Glomerular visceral epithelial cell (primary cell): Measurements from ENCODE around the gene CR1L.
"Not testable (repeated sequence)": the region's sequence is repeated elsewhere in the genome, so short reads cannot be mapped to it uniquely, and the experiment has no call there.

ENCODE experiments used
- DNase-seq: peaks from one replicate; pipeline ENCODE4 v3.0.0-alpha.2; 2016; ENCODE audit errors: extremely low spot score

CR1L gene

DNA sequence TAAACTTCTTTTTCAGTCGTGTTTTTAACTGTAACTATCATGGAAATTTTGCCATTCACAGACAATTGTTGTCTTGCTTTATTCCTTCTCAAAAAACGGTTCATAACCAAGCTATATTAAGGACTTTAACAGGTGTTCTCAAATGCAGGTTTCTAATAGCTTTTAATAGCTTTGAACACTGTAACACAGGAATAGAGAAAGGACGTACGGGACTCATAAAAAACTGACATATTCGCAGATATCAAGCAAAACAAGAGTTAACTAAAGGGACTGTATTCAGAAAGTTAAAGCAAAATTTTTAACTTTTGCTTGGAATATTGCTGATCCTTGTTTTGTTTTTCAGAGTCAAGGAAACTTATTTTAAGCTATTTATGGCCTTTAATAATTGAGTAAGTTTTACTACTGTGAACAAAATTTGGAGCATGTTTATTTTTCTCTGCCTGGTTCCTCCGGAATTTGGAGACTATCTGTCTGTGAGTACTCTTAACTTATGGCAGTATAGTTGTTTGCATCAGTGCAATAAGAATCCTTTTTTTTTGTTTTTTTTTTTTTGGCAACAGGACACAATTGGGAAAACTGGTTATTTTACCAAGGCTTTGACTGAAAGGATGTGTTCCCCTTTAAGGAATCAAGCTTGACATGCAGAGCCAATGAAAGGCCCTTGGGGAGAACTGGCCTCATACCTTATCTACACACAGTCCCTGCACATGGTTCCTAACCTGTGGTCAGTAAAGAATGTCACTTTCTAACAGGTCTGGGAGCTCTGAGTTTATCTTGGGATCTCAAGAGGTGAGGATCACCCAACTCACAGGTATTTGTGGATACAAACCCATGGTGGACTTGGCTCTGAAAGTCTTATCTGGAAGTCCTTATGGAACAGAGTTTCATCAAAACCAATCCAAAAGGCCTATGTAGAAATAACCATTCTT, 101.2 kb downstream of the CR1L start:
- DNase-seq, result no peak

DNA sequence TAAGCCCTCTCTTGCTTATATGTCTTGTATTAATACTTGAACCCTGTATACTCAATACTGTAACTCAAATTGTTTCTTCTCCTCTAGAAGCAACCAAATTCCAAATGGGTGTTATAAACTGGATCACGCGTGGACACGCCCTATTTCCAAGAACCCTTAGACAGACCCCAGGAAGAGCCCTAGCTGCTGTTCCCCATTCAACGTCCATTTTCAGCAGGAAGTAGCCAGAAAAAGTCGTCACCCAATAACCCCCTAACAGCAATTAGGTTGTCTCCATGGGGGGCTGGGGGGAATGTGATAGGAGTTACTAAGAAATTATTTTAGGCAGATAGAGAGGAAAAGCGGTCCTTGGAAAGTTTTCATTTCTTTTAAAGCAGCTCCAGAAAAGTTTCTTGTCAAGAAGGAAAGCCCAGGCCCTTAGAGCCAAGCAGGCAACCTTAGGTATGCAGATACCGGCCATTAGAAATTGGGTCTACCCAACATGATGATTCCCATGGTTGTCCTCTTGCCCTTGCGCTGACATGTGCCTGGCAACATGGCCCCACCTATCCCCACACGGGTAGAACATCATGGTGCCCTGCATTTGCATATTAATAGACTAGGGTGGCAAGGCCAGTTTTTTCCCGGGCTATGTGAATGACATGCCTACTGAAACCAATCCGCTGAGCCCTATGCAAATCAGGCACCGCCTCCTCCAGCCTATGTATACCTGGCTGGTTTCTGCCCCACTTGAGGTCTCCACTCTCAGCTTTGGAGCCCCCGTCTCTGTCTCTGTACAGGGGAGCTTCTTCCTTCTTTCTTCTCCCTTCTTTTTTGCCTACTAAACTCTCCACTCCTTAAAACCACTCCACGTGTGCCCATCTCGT, 102.9 kb downstream of the CR1L start:
- no peak for DNase-seq

DNA sequence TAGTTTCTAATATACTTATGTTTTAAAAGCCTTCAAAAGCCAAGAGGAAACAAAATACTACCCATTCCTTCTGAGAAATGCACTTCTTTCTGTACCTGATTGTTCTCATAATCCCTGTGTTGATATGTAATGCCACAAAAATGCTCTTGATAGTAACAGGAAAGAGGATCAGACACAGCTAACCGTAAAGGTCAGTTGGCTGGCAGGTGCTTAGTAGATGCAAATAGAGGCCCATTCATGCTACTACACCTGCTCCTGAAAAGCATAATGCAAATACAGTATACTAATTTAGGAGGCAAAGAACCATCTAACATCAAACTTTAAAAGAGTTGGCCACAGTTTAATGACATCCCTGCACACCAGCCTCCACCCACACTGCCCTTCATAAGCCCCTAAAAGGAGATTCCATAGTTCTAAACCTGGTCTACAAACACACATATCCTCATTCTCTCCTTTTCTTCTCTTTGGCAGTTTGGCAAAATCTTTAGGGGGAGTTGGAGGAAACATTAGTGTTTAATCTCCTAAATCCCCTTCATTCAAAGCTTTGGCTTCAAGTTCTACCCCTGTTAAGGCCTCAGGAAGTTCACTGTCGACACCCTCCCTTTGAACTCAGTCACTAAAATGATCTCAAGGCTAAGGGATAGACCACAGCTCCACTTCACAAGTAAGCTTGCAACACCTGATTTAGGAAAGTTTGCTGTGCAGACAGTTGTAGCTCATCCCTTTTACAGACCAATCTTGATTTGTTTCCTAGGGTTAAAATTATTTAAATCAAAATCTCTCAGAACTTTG, 104.0 kb downstream of the CR1L start:
- DNase-seq, result no peak

DNA sequence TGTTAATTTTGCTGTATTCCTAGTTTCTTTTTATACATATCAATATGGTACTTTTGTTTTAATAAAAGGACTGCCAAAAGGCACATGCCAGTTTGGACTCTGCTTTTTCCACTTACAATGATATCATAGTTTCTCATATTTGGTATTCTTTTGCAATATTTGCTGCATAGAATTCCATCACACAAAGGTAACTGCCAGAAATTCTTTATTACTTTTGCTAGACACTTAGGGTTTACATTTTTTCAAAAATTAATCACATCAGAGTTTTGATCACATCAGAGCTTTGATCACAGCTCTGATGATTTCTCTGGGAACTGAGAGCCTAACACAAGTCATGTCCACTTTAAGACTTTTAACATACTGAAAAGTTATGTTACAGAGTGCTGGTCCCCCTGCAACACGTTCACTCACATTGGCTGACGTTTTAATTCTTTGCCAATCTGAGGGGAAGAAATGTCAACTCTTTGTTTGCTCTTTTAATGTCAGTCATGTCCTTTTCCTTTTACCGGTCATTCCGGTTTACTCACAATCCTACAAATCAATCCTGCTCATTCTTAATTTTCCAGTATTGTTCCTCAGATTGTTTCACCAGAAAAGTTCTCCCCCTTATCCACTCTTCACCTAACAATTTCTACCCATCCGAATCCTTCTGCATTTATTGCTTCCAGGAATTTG, 105.8 kb downstream of the CR1L start:
- no peak for DNase-seq

DNA sequence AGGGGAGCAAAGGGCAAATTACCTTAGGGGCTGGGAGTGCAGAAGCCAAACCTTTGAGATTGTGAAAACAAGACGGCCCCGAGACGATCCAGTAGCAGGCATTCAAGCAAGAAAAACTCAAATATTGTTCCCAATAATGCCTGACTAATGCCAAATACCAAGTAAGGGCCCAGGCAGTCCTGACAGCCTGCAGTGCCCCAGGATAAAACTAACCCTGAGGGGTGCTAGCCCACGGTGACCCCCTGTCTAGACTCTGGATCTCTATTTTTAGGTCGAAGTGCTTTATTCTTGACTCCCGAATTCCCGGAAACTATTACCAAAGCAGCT, 106.5 kb downstream of the CR1L start:
- DNase-seq, result not testable (repeated sequence)

DNA sequence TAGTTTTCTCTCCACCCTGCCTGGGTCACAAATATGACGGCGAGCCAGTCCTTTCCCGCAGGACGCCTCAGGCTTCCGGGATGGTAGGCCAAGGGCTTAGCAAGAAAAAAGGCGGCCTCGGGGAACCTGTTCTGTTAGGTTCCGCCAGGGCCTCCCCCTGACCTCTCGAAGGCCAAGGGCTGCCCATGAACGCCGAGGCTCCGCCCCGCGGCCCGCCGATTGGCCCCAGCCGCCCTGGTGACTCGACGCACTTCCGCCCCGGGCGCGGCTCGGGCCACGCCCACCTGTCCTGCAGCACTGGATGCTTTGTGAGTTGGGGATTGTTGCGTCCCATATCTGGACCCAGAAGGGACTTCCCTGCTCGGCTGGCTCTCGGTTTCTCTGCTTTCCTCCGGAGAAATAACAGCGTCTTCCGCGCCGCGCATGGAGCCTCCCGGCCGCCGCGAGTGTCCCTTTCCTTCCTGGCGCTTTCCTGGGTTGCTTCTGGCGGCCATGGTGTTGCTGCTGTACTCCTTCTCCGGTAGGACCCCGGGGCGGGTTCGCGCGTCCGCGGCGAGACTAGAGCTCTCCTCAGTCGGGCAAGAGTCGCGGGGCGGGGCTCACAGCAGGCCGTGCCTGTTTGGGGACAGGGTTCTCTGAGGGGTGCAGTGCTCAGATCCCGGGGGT, 107.0 kb downstream of the CR1L start, which contains the start of gene CD46:
Gene CD46 (plus strand): TSS at position 265 of the 666 bp plus-strand sequence. CDS start 159 bp downstream, at position 424.
- peak; percentile 97 for DNase-seq

DNA sequence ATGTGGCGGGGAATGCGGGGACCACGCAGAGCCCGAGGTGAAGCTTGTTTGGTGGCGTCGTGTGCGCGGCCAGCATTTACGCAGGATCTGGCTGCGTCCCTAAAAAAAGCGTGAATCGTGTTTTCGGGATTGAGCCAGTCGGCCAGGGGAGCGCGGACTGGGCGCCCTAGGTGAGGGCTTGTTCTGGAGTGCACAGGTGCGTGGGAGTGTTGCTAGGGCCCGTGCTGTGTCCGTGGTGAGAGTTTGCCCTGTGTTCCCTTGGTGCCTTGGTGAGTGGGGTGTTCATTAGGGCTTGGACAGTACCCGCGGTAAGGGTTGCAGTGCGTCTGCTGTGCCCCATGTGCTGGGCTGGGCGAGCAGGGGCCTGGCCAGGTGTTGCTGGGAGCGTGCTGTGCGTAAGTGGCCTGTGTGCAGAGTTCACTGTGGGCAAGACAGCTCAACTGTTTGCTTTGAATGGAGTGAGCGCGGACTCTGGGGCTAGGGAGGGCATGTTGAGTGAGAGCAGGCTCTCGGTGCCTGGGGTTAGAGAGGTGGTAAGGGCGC, 107.6 kb downstream of the CR1L start:
- peak; percentile 37 for DNase-seq

DNA sequence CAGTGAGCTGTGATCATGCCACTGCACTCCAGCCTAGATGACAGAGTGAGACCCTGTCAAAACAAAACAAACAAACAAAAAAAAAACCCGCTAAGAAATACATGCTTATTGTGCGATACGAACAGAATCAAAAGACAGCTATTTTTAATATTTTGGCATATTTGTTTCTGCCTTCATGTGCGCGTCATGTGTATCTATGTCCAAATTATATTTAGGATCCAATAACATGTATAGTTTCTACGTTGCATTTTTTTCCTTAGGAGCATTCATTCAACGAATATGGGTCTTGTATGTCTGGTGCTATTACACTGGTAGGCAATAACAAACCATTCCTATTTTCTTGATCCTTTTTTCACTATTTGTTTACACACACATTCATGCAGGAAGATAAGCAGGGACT, 108.7 kb downstream of the CR1L start:
- DNase-seq, result no peak

DNA sequence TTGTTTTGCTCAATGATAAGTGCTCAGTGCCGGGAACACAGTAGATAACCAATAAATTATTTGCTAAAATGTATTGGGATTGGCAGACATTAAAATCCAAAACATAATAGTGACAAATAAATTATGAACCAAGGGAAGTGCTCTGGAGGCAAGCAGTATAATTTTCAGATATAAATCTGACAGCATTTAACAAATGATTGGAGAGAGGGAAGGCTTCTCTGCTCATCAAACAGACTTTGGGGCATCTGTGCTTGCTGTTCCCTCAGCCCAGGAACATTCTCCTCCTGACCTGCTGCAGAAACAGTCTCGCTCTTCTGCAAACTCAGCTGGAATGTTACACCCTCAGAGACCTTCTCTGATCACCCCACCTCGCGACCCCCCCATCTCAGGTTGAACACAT, 109.1 kb downstream of the CR1L start:
- DNase-seq, result no peak

DNA sequence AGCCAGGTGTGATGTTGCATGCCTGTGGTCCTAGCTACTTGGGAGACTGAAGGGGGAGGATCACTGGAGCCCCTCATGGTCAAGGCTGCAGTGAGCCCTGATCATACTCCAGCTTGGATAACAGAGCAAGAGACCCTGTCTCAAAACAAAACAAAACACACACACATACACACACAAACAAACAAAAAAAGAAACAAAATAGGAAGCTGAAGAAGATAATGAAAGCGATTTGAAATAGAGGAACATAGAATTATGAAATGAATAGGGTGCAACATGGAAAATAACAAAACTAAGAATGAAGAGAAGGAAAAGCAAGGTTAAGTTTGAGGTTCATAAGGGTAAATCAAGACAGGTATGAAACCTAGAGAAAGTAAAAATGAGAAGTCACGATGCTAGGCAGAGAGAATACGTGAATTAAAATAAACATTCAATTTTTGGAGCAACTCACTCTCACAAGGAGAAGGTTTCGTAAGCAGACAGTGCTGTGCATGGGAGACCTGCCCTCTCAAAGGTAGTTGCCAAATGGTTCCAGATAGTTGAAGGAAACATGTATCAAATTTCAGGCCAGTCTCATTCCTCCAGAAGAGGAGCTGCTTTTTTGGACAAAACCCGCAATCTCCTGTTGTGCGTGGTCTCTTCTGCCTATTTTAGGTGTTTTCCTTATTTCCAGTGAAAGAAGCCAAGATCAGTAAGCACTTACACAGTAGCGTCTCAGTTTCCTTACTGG, 110.2 kb downstream of the CR1L start:
- no peak for DNase-seq

DNA sequence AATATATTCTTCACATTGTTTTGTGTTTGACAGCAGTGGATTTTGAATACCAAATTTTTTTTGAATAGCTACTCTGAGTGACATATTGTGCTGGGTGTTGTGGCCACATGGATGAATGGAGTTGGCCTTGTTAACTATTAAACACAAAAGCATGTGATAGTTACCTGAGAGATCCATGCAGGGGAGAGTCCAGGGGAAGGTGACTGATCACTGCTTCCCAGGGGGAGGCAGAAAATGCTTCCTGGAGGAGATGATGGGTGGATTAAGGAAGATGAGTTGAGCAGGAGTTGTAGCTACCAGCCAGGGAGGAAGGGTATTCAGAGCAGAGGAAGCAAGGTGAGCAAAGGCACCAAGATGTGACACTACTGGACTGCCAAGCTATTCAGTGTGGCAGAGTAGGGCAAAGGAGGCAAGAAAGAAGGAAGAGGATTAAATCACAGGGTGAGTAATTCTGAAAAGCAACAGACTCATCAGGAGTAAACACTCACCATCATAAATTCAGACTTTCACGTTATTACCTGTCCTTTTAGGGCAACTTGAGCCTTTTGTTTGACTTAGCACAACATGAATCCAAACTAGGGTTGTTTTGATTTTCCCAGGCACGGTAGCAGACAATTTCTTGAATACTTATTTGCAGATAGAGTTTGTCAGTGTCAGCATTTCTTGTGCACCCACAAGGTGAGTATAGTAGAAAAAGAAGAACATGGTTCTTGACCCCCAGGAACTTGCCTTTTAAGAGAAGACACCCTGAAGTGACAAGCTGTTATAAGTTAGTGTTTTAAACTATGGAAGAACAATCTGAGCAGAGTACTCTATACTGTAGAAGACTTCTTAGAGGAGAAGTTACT, 111.1 kb downstream of the CR1L start:
- DNase-seq, result no peak

DNA sequence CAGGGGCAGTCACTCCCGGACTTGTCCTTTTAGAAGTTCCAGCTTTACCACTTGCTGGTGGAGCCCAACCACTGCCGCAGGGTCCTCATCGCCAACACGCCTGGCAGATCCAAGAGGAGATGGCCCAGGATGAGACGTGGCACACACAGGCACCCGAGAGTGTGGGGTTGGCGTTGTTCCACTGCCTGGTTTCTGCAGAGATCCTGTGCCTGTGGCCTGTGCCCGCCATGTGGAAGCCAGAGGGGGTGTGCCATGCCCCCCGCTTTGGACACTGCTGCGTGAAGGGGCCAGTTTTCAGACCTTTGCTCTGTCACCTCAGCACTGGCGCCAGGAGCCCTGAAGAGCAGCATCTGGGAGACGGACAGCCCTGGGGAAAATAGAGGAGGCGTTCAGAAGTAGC, 117.7 kb downstream of the CR1L start:
- DNase-seq, result no peak

DNA sequence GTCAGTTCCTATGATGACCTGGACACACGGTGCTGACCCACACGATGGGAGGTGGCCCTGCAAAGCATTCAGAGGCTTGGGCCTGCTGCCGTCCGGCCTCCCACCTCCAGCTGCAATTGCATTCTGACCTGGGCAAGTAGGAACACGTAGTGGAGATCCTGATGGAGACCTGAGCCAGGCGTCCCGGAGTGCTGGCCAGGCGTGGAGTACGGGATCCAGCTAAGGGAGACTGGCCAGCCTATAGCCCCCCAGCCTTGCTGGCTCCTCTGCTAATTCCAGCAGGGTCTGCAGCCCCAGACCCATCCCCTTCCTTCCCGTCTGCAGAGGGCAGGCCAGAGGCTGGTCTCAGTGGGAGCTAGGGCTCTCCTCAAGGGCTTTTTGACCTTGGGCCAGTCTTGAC, 118.2 kb downstream of the CR1L start:
- no peak for DNase-seq

DNA sequence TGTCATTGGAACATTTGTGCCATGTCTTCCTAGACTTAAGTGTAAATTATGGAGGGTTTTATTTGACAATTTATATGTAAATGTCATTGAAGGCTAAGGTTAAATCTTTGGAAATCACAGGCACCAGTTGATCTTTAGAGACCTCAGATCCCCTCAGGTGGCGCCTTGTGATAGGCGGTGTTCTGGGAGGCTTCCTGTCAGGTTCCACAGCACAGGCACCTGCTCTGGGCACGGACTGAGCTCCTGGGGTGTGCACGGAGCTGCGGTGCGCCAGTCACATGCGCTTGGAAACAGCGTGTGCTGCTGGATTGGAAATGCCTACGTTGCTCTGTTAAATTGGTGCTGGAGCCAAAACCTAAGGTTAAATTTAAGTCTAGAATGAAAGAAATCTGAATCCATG, 119.0 kb downstream of the CR1L start:
- DNase-seq, result no peak

DNA sequence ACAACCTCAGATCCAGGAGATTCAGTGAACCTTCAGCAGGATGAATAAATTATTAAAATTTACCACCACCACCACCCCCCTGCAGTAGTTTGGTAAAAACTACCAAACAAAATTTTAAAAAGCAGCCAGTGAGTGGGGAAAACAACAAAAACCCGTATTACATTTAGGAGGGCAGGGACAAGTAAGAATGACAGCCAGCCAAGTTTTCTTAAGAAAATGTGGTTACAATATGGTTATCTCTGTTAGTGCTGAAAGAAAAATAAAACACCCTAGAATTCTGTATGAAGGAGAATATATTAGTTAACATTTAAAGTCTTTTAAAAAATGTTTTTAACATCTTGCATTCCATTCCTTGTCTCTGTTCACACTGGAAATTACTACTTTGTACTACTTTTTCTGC, 121.6 kb downstream of the CR1L start:
- DNase-seq, result no peak

DNA sequence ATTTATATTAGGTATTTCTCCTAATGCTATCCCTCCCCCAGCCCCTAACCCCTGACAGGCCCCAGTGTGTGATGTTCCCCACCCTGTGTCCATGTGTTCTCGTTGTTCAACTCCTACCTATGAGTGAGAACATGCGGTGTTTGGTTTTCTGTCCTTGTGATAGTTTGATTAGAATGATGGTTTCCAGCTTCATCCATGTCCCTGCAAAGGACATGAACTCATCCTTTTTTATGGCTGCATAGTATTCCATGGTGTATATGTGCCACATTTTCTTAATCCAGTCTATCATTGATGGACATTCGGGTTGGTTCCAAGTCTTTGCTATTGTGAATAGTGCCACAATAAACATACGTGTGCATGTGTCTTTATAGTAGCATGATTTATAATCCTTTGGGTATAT, 125.6 kb downstream of the CR1L start:
- not testable (repeated sequence) for DNase-seq
